Esophagus squamous epithelium (tissue), 5 donors: ENCODE data around the gene NT5DC2. TPM values are rescaled to one million over a fixed set of nuclear protein-coding genes. Genes with fewer than 3 reads are reported as not detected.
"Not testable (repeated sequence)": the region's sequence is repeated elsewhere in the genome, so short reads cannot be mapped to it uniquely, and the experiment has no call there.

Source experiments
- DNase-seq: peaks from one replicate; lab custom pipeline; 2025; lab: John Stamatoyannopoulos, UW
- H3K27ac ChIP-seq, 4 donors: fragments of 200-600 bp; sonication (generic); one replicate each; pipeline ENCODE4 v1.5.1; 2016 to 2019; ENCODE audit warnings: mild to moderate bottlenecking in 1 of 4
- H3K27me3 ChIP-seq, 4 donors: fragments of 200-600 bp; sonication (generic); 1 replicate in 3 of 4; 2 replicates in 1 of 4; pipeline versions ENCODE4 v1.5.1 to v1.6.0; 2017 to 2021; ENCODE audit warnings: antibody characterized with exemption in 1 of 4
- H3K36me3 ChIP-seq, 3 donors: fragments of 200-600 bp; sonication (generic); one replicate each; pipeline ENCODE4 v1.5.1; 2016 to 2019
- H3K4me1 ChIP-seq, 3 donors: fragments of 200-600 bp; sonication (generic); one replicate each; pipeline ENCODE4 v1.5.1; 2017 to 2019
- H3K4me3 ChIP-seq, 4 donors: fragments of 200-600 bp; sonication (generic); 1 replicate in 3 of 4; 2 replicates in 1 of 4; pipeline ENCODE4 v1.5.1; 2016 to 2019; ENCODE audit warnings: mild to moderate bottlenecking in 2 of 4, moderate library complexity in 1 of 4
- H3K9me3 ChIP-seq, 3 donors: fragments of 200-600 bp; sonication (generic); one replicate each; pipeline ENCODE4 v1.5.1; 2016 to 2019
- CTCF ChIP-seq, 6 experiments: fragments of 450-650 bp in 4 of 6; fragments of 200-600 bp in 2 of 6; sonication (generic) in 2 of 6; IDR thresholded peaks; one replicate each; pipeline ENCODE4 v1.5.1; 2016 to 2019; ENCODE audit warnings: antibody characterized with exemption in 6 of 6, mild to moderate bottlenecking in 4 of 6, moderate library complexity in 4 of 6
- POLR2A ChIP-seq, 4 donors: fragments of 450-650 bp; IDR thresholded peaks; one replicate each; pipeline ENCODE4 v1.6.1; 2017; ENCODE audit warnings: antibody characterized with exemption in 4 of 4, mild to moderate bottlenecking in 4 of 4, moderate library complexity in 3 of 4
- WGBS, 2 donors: methylation state at CpG; one replicate each; pipeline ENCODE4 v1.1.5; 2018; 5-methylcytosine and 5-hydroxymethylcytosine counted together
- intact Hi-C: fragments of 100-400 bp; cut with DNase I; formaldehyde crosslinking; loops from one replicate; pipeline ENCODE4 v1.15.0; 2022
- total RNA-seq, 4 donors: library from RNA; depleted of rRNA; stranded (reverse); fragments of >200 nt; gene quantifications; one replicate each; pipeline ENCODE4 v1.1.0, GENCODE V29; 2016
- donor health status: DM: yes; HTN: yes; CAD: no.

NT5DC2 gene
- total RNA-seq, 4 donors from 2014 or later, result 58.9 to 79.5 (median 70.2) TPM

GRCh38 chr3:52528586-52529375 is 4.9 kb downstream of the NT5DC2 start:
- Histone ChIP-seq H3K4me1 (peaks cover 54 to 96% (median 54%) of the 10 kb centered on the region in 3 donors), H3K36me3 (peaks cover under 1 to 37% (median 16%) of the 10 kb centered on the region in 3 donors), H3K27ac (no peak overlapping the region), H3K9me3 (no peaks in the 10 kb centered on the region), H3K27me3 (no peaks in the 10 kb centered on the region), H3K4me3 (no peak overlapping the region)
- no peak for TF ChIP-seq POLR2A (IDR thresholded peaks at IDR 0.05)
- TF ChIP-seq CTCF (IDR thresholded peaks at IDR 0.05), result no peak
- no peak for DNase-seq
- WGBS, 2 donors, result 94 to 95% methylated on average over 15 to 16 of the region's 25 CpGs
- intact Hi-C loops, result no loop called here

GRCh38 chr3:52527732-52528585 is 5.7 kb downstream of the NT5DC2 start:
- Histone ChIP-seq H3K36me3 (peaks cover 6 to 45% (median 19%) of the 10 kb centered on the region in 3 donors), H3K27ac (peak overlapping the region in 2 of 4 donors; percentile 88 to 90), H3K4me3 (no peak overlapping the region), H3K9me3 (no peaks in the 10 kb centered on the region), H3K4me1 (peaks cover 51 to 92% (median 53%) of the 10 kb centered on the region in 3 donors), H3K27me3 (no peaks in the 10 kb centered on the region)
- DNase-seq, result no peak
- TF ChIP-seq POLR2A (IDR thresholded peaks at IDR 0.05) (no peak), CTCF (IDR thresholded peaks at IDR 0.05) (no peak)
- intact Hi-C loops, result no loop called here
- WGBS, 2 donors, result 90 to 95% methylated on average over 5 to 6 of the region's 18 CpGs

- TF ChIP-seq CTCF (IDR thresholded peaks at IDR 0.05), result no peak
- no peak for TF ChIP-seq POLR2A (IDR thresholded peaks at IDR 0.05)
- peaks cover 44 to 84% (median 46%) of the 10 kb centered on the region in 3 donors for H3K4me1 ChIP-seq
- WGBS, 2 donors, result 78 to 100% methylated on average over 2 to 5 of the region's 14 CpGs
- peak overlapping the region; percentile 79 to 90 (median 86) for H3K27ac ChIP-seq
- intact Hi-C loops, result no loop called here
- peaks cover 6 to 51% (median 19%) of the 10 kb centered on the region in 3 donors for H3K36me3 ChIP-seq
- no peaks in the 10 kb centered on the region for H3K9me3 ChIP-seq
- H3K27me3 ChIP-seq, result no peaks in the 10 kb centered on the region
- no peak overlapping the region for H3K4me3 ChIP-seq
- DNase-seq, result no peak
Measured at GRCh38 chr3:52527039-52527731, 6.5 kb downstream of the NT5DC2 start.

- H3K4me3 ChIP-seq, H3K27me3 ChIP-seq, DNase-seq, intact Hi-C loops, H3K9me3 ChIP-seq: not testable (repeated sequence)
- Histone ChIP-seq H3K4me1 (peaks cover 38 to 79% (median 40%) of the 10 kb centered on the region in 3 donors), H3K36me3 (peaks cover 6 to 51% (median 19%) of the 10 kb centered on the region in 3 donors), H3K27ac (peak overlapping the region; percentile 79 to 90 (median 86))
- WGBS, 2 donors, result 64 to 77% methylated on average over 3 of the region's 5 CpGs
Measured at GRCh38 chr3:52526671-52527038, 7.0 kb downstream of the NT5DC2 start.
